ENCODE data around the gene TRNP1. TPM values are rescaled to one million over a fixed set of nuclear protein-coding genes. Genes with fewer than 3 reads are reported as not detected.

Gene TRNP1
- total and polyA plus RNA-seq, 10 of the 15 experiments (the other 5 are each of a cell fraction or from before 2014, with no cell fraction given): 0.13 TPM; not detected in 9

GRCh38 chr1:26984291-26984690 is 9.2 kb upstream of the TRNP1 start:
- ATAC-seq: no peak
- Histone ChIP-seq H3K27ac (ENCODE audit: control insufficient read depth, insufficient read depth) (no peak overlapping the region), H3K27me3 (replicated peaks in 1 of 2; ENCODE audit: control insufficient read depth in 2 of 2, insufficient read depth in 2 of 2, low read length in 1 of 2) (peaks cover 0 to 2% of the 10 kb centered on the region in 2 experiments; a peak in 1 of 4 replicates), H3K79me2 (ENCODE audit: control insufficient read depth, insufficient read depth, low read length) (no peaks in the 10 kb centered on the region), H3K4me1 (ENCODE audit: control insufficient read depth, insufficient read depth, low read length) (no peaks in the 10 kb centered on the region), H3K4me2 (ENCODE audit: control insufficient read depth, insufficient read depth) (no peak overlapping the region), H3K9me3 (replicated peaks; ENCODE audit: control insufficient read depth, insufficient read depth, low read length) (no peaks in the 10 kb centered on the region), H2AFZ (ENCODE audit: control insufficient read depth, low read depth, low read length) (no peak overlapping the region), H3K36me3 (ENCODE audit: control insufficient read depth in 2 of 2, insufficient read depth in 2 of 2, low read length in 1 of 2) (no peaks in the 10 kb centered on the region), H4K20me1 (ENCODE audit: control insufficient read depth, insufficient read depth) (no peaks in the 10 kb centered on the region), H3K9ac (ENCODE audit: control insufficient read depth, insufficient read depth, low read length) (no peak overlapping the region), H3K4me3 (no peak overlapping the region)
- TF ChIP-seq EP300 (IDR thresholded peaks at IDR 0.05; ENCODE audit: borderline replicate concordance in 1 of 2, control insufficient read depth in 1 of 2, low read depth in 2 of 2, low read length in 2 of 2): no peak
- TF ChIP-seq BACH1 (IDR thresholded peaks at IDR 0.05; ENCODE audit: borderline replicate concordance): no peak
- no peak for TF ChIP-seq BMI1 (IDR thresholded peaks at IDR 0.05; ENCODE audit: borderline replicate concordance)
- TF ChIP-seq ASH2L (IDR thresholded peaks at IDR 0.05; ENCODE audit: borderline replicate concordance, low read depth): no peak
- TF ChIP-seq TARDBP (IDR thresholded peaks at IDR 0.05; ENCODE audit: borderline replicate concordance): no peak
- TF ChIP-seq, protein P1, sequence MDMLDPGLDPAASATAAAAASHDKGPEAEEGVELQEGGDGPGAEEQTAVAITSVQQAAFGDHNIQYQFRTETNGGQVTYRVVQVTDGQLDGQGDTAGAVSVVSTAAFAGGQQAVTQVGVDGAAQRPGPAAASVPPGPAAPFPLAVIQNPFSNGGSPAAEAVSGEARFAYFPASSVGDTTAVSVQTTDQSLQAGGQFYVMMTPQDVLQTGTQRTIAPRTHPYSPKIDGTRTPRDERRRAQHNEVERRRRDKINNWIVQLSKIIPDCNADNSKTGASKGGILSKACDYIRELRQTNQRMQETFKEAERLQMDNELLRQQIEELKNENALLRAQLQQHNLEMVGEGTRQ (IDR thresholded peaks at IDR 0.05; ENCODE audit: borderline replicate concordance, low read depth, low read length): no peak
- TF ChIP-seq RAD21 (IDR thresholded peaks at IDR 0.05; ENCODE audit: insufficient read depth, low read depth, low read length): no peak
- TF ChIP-seq, protein P2, sequence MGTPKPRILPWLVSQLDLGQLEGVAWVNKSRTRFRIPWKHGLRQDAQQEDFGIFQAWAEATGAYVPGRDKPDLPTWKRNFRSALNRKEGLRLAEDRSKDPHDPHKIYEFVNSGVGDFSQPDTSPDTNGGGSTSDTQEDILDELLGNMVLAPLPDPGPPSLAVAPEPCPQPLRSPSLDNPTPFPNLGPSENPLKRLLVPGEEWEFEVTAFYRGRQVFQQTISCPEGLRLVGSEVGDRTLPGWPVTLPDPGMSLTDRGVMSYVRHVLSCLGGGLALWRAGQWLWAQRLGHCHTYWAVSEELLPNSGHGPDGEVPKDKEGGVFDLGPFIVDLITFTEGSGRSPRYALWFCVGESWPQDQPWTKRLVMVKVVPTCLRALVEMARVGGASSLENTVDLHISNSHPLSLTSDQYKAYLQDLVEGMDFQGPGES (IDR thresholded peaks at IDR 0.05): no peak
- no peak for TF ChIP-seq SMAD5 (IDR thresholded peaks at IDR 0.05; ENCODE audit: low read depth)
- TF ChIP-seq, protein P3, sequence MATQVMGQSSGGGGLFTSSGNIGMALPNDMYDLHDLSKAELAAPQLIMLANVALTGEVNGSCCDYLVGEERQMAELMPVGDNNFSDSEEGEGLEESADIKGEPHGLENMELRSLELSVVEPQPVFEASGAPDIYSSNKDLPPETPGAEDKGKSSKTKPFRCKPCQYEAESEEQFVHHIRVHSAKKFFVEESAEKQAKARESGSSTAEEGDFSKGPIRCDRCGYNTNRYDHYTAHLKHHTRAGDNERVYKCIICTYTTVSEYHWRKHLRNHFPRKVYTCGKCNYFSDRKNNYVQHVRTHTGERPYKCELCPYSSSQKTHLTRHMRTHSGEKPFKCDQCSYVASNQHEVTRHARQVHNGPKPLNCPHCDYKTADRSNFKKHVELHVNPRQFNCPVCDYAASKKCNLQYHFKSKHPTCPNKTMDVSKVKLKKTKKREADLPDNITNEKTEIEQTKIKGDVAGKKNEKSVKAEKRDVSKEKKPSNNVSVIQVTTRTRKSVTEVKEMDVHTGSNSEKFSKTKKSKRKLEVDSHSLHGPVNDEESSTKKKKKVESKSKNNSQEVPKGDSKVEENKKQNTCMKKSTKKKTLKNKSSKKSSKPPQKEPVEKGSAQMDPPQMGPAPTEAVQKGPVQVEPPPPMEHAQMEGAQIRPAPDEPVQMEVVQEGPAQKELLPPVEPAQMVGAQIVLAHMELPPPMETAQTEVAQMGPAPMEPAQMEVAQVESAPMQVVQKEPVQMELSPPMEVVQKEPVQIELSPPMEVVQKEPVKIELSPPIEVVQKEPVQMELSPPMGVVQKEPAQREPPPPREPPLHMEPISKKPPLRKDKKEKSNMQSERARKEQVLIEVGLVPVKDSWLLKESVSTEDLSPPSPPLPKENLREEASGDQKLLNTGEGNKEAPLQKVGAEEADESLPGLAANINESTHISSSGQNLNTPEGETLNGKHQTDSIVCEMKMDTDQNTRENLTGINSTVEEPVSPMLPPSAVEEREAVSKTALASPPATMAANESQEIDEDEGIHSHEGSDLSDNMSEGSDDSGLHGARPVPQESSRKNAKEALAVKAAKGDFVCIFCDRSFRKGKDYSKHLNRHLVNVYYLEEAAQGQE (IDR thresholded peaks at IDR 0.05; ENCODE audit: low read depth, low read length): no peak
- no peak for TF ChIP-seq RBBP5 (conservative IDR thresholded peaks at IDR 0.05)
- TF ChIP-seq HDAC2 (IDR thresholded peaks at IDR 0.05): no peak
- TF ChIP-seq, protein P4, sequence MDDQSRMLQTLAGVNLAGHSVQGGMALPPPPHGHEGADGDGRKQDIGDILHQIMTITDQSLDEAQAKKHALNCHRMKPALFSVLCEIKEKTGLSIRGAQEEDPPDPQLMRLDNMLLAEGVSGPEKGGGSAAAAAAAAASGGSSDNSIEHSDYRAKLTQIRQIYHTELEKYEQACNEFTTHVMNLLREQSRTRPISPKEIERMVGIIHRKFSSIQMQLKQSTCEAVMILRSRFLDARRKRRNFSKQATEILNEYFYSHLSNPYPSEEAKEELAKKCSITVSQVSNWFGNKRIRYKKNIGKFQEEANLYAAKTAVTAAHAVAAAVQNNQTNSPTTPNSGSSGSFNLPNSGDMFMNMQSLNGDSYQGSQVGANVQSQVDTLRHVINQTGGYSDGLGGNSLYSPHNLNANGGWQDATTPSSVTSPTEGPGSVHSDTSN (IDR thresholded peaks at IDR 0.05; ENCODE audit: insufficient replicate concordance, low read depth, low read length): no peak
- no peak for TF ChIP-seq POU2F2 (IDR thresholded peaks at IDR 0.05; ENCODE audit: borderline replicate concordance, low read depth, low read length)
- TF ChIP-seq TCF7 (IDR thresholded peaks at IDR 0.05; ENCODE audit: borderline replicate concordance): no peak
- TF ChIP-seq CBFB (IDR thresholded peaks at IDR 0.05; ENCODE audit: low read depth): no peak
- no peak for TF ChIP-seq SUPT20H (IDR thresholded peaks at IDR 0.05; ENCODE audit: borderline replicate concordance, control insufficient read depth, low read depth, low read length)
- no peak for DNase-seq (ENCODE audit: low read depth, low spot score)
- intact Hi-C loops (cut with micrococcal nuclease; ENCODE audit: unreplicated experiment): no loop called here
- WGBS (ENCODE audit: insufficient coverage, insufficient replicate concordance, low lambda C conversion rate, missing lambda C conversion rate): 44% methylated on average over 8 of the region's 8 CpGs
- BruUV-seq (replicated peaks): no TSS peak
- ChIA-PET SMC1A (ENCODE audit: uncharacterized antibody, unreplicated experiment) (no interaction called here), CTCF (no interaction called here), RAD21 (ENCODE audit: unreplicated experiment) (interaction anchor here (0.6 kb wide), 1 partner anchor 181 kb away, joined by 3 read pairs; no protein-coding TSS in a partner anchor), POLR2A (no interaction called here)
- in situ Hi-C loops (cut with MboI): no loop called here
- FAIRE-seq: no peak

Measured in GM12878 (cell line).